NB4 (cell line): Measurements from ENCODE around the gene PAXIP1.
A peak's percentile ranks its signal among the peaks of the same experiment; 100 is the strongest.

ENCODE experiments used
- DNase-seq: peaks from one replicate; pipeline ENCODE4 v3.0.0; 2010; ENCODE audit warnings: low read depth
- H3K4me3 ChIP-seq: one replicate; pipeline ENCODE4 v1.5.1; 2011; ENCODE audit warnings: mild to moderate bottlenecking, low read depth, low read length, moderate library complexity
- MYC ChIP-seq: IDR thresholded peaks from 2 replicates; pipeline ENCODE4 v1.6.1; 2011; ENCODE audit warnings: low read depth, low read length
- POLR2A ChIP-seq: IDR thresholded peaks from 2 replicates; pipeline ENCODE4 v1.6.1; 2011; ENCODE audit warnings: mild to moderate bottlenecking; ENCODE audit not compliant: insufficient read length; ENCODE audit errors: extremely low read depth
- TF ChIP-seq, protein P1 (sequence below): IDR thresholded peaks from 2 replicates; pipeline ENCODE4 v1.6.1; 2011; ENCODE audit warnings: low read depth, low read length
- TF ChIP-seq, protein P2 (sequence below): IDR thresholded peaks from one replicate; pipeline ENCODE4 v1.5.1; 2012; ENCODE audit warnings: low read depth, low read length

PAXIP1 gene

GRCh38 chr7:154977250-154977649 is 25.7 kb downstream of the PAXIP1 start:
- no peak for TF ChIP-seq POLR2A
- TF ChIP-seq, protein P1, sequence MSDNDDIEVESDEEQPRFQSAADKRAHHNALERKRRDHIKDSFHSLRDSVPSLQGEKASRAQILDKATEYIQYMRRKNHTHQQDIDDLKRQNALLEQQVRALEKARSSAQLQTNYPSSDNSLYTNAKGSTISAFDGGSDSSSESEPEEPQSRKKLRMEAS = no peak
- TF ChIP-seq, protein P2, sequence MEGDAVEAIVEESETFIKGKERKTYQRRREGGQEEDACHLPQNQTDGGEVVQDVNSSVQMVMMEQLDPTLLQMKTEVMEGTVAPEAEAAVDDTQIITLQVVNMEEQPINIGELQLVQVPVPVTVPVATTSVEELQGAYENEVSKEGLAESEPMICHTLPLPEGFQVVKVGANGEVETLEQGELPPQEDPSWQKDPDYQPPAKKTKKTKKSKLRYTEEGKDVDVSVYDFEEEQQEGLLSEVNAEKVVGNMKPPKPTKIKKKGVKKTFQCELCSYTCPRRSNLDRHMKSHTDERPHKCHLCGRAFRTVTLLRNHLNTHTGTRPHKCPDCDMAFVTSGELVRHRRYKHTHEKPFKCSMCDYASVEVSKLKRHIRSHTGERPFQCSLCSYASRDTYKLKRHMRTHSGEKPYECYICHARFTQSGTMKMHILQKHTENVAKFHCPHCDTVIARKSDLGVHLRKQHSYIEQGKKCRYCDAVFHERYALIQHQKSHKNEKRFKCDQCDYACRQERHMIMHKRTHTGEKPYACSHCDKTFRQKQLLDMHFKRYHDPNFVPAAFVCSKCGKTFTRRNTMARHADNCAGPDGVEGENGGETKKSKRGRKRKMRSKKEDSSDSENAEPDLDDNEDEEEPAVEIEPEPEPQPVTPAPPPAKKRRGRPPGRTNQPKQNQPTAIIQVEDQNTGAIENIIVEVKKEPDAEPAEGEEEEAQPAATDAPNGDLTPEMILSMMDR = no peak
- no peak for TF ChIP-seq MYC
- DNase-seq = no peak
- no peak overlapping the region for H3K4me3 ChIP-seq

DNA sequence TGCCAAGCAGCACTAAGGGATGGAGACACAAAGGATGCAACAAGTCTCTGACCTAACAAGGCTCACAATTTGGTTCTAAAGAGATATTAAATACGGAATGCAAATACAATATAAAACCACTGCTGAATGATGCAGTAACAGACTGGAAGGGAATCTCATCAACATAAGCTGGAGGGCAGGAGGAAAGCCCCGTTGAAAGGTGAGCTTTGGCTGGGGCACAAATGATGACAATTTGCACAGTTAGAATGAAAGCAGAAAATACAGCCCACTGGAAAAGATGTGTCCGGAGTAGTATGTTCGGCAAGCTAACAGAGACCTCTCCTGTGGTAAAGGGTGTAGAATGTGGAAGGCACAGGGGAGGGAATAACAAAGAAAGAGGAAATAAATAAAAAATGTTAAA is 26.1 kb downstream of the PAXIP1 start:
- DNase-seq = no peak
- H3K4me3 ChIP-seq = no peak overlapping the region
- TF ChIP-seq, protein P2 = no peak
- TF ChIP-seq POLR2A (no peak), MYC (no peak)
- TF ChIP-seq, protein P1 = no peak

GRCh38 chr7:154975984-154976383 is 26.9 kb downstream of the PAXIP1 start:
- DNase-seq = peak; percentile 13
- TF ChIP-seq, protein P2 = no peak
- TF ChIP-seq, protein P1 = no peak
- TF ChIP-seq MYC = no peak
- no peak for TF ChIP-seq POLR2A
- H3K4me3 ChIP-seq = no peak overlapping the region

- no peak for DNase-seq
- TF ChIP-seq MYC = no peak
- no peak for TF ChIP-seq POLR2A
- TF ChIP-seq, protein P2 = no peak
- TF ChIP-seq, protein P1 = no peak
- no peak overlapping the region for H3K4me3 ChIP-seq
These were observed 29.5 kb downstream of the PAXIP1 start for GRCh38 chr7:154973381-154973780.

DNA sequence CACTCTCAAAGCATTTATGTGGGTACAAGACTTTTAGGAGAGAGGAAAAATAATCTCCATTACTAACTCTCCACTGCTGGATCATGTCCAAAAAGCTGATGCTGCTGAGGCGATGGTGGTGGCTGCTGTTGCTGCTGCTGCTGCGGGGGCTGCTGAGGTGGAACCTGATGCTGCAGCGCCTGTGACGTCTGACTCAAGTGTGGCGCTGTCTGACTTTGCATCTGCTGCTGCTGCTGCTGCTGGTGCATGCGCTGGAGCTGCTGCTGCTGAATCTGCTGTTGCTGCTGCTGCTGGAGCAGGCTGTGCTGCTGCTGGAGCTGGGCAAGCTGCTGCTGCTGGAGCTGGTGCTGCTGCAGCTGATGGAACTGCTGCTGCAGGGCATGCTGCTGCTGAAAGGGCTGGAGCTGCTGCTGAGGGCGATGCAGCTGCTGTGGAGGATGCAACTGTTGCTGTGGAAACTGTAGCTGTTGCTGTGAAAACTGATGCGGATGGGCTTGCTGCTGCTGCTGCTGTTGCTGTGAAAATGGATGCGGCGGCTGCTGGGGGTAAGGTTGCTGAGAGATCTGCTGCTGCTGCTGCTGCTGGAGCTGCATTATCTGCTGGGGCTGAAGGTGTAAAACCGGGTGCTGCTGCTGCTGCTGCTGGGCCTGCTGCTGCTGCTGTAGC is 34.5 kb downstream of the PAXIP1 start:
- TF ChIP-seq, protein P1 = no peak
- TF ChIP-seq POLR2A = no peak
- no peak for TF ChIP-seq MYC
- TF ChIP-seq, protein P2 = no peak
- DNase-seq = no peak
- H3K4me3 ChIP-seq = no peak overlapping the region
